NCI-H345 treated with DMSO at 0.1 percent for 48 hours (cell line): ENCODE data around the gene ZIC5.

ENCODE experiments used
- DNase-seq: peaks from one replicate; lab custom pipeline; 2025; ENCODE audit not compliant: unreplicated experiment; lab: John Stamatoyannopoulos, UW

The ZIC5 gene

DNA sequence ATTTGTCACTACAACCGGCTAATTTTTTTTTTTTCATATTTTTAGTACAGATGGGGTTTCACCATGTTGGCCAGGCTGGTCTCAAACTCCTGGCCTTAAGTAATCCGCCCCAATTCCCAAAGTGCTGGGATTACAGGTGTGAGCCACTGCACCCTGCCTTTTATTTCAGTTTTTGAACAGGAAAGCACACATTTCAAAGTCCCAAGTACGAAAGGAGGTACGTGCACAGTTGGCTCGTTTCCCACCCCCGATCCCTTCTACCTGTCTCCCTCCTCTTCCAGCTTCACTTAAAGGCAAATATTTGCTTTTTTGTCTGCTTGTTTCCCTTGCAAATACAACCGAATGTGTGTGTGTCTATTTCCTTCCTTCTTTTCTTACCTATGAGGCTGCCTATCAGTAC is 30.5 kb downstream of the ZIC5 start:
- no peak for DNase-seq

DNA sequence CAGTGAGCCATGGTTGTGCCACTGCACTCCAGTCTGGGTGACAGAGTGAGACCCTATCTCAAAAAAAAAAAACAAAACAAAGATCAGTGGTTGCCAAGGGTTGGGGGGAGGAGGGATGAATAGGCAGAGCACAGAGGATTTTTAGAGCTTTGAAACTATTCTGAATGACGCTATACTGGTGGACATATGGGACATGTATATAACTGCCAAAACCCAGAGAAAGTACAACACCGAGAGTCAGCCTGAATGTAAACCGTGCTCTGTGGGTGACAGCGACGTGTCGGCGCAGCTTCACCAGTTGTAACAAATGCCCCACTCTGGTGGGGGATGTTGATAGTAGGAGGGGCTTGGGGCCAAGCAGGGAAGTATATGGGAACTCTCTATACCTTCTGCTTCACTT is 32.9 kb downstream of the ZIC5 start:
- no peak for DNase-seq

DNA sequence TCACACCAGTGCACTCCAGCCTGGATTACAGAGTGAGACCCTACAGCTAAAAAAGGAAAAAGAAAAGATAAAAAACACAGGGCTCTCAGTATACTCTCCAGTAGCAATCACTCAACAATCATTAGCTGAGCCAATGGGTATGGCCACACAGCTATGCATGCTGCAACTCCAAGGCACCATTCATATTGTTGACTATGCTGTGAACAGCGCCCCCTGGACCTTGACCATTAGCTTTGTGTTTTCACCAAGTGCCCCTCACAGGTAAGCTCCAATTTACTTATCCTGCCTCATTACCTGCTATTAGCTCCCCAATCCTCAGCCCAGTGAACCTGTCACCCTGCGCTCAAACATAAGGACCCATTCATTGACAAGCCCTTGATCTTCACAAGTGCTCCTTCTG is 35.8 kb downstream of the ZIC5 start:
- DNase-seq: no peak

DNA sequence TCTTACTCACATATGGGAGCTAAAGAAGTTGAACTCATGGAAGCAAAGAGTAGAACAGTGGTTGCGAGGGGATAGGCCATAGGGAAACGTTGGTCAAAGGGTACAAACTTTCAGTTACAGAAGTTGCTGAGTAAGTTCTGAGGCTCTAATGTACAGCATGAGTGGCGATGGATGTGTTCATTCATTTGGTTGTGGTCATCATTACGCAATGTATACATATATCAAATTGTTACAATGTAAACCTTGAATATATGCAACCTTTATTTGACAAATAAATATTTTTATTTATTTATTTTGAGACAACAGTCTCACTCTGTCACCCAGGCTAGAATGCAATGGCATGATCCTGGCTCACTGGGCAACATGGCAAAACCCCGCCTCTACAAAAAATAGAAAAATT is 38.7 kb downstream of the ZIC5 start:
- DNase-seq: no peak

DNA sequence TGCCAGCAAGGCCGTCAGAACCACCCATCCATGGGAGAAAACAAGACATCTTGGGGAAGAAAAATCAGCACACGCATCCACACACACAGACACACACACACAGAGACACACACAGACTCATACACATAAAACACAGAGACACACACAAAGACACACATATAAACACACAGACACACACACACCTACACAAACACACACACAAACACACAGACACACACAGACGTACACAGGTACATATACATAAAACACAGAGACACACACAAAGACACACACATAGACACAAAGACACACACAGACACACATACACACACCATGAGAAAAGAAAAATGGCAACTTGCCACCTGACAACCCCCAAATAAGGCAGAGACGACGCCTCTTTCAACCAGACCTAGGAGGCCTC is 40.6 kb downstream of the ZIC5 start:
- DNase-seq: no peak

DNA sequence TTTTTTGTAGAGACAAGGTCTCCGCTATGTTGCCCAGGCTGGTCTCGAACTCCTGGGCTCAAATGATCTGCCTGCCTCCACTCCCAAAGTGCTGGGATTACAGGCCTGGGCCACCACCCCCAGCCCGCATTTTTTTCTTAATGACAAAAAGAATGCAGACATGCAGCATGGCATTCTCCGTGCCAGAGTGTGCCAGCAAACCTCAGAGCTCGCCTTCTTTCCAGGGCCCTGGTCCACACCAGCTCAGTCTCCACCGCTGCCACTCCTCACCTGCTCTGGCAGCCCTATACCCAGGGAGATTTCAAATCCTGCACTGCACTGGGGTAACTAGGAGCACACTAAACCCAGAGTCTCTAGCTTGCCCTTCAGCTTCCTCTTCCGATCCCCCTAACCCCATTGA is 41.7 kb downstream of the ZIC5 start:
- DNase-seq: no peak

DNA sequence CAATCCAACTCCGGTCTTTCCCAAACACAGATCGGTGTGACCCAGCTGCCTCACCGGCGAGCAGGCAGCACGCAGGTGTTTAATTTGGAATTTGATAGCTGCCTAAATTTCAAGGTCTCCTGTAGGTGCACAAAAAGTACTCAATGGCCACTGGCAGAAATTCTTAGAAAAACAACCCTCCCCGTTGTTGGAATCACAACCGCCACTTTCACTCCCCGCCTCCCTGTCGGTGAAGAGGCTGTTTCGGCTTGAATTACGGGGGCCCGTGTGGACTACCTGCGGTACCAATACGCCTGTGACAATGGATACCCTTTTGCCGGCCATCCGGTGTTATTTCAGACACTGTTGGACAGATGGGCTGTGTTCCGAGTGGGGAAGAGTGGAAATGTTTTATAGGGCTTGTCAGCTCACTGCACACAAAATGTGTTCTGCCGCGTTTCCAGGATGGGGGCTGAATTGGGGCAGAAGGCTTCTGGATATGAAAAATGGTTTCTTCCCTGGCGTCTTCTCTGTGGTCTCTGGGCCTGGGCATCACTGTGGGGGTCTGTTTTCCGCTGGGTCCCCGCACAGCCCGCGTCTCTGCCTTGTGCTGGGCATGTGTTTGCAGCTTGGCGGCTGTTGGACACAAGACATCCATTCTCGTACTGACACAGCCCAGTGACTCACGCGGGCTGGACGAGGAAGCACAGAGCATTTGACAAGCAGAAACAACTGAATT is 45.4 kb downstream of the ZIC5 start:
- no peak for DNase-seq

DNA sequence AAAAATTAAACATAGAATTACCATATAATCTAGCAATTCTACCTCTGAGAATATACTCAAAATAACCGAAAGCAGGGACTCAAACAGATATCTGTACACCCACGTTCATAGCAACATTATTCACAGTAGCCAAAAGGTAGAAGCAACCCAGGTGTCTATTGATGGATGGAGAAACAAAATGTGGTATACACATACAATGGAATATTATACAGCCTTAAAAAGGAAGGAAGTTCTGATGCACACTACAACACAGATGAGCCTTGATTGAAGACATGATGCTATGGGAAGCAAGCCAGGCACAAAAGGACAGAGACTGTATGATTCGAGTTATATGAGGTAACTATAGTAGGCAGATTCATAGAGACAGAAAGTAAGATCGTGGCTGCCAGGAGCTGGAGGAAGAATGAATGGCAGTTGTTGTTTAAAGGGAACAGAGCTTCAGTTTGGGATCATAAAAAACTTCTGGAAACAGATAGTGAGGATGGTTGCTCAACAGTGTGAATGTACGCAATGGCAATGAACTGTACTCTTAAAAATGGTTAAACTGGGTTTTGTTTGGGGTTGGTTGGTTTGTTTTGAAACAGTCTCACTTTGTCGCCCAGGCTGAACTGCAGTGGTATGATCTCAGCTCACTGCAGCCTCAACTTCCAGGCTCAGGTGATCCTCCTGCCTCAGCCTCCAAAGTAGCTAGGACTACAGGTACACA is 47.5 kb downstream of the ZIC5 start:
- DNase-seq: no peak

DNA sequence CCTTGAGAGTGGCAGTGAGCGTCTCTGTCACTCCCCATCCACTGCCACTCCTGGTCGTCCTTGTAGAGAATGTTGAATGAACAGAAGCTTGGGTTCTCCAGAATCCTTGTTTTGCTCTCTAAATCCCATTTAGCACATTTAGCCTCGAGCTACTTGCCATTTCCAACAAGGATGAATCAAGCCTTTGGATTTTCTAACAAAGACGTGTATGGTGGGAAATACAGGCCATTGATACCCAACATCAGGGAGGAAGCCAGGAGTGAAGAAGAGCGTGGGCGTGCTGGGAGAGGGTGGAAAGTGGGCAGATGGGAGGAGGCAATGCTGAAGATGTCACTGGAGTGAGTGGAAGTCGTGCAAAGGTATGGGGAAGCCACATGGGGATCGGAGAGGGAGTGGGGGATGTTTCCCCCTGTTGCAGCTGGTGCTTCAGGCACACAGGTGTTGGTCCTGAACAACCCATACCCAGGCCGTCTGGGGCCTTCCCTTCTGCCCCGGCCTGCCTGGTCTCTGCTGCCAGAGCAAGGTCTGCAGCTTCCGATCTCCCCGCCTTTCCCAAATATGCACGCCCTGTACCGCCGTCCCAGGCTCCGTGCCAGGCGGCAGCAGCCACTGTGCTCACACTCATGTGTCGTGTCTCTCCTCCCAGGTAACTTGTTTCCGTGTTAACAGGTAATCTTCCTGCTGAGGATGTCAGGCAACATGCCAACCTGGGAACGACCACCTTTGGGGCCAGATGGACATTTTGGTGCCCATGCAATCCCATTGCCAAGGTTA is 48.7 kb downstream of the ZIC5 start:
- no peak for DNase-seq

DNA sequence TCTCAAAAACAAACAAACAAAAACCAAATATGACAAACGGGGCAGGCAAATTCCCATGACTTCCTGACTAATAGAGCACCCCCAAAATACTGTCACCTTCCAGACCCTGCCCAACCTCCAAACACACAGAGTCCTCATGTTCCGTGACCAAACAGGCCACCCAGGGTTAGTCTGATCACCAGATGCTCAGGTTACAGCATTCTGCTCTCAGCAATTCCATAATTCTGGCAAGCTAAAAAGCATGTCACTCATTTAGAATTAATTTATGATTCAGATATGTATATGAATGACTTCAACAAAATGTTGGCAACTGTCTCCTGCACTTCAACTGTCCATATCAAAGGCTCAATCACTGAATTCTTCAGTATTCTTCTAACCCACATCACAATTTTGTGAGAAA is 52.4 kb downstream of the ZIC5 start:
- DNase-seq: no peak

DNA sequence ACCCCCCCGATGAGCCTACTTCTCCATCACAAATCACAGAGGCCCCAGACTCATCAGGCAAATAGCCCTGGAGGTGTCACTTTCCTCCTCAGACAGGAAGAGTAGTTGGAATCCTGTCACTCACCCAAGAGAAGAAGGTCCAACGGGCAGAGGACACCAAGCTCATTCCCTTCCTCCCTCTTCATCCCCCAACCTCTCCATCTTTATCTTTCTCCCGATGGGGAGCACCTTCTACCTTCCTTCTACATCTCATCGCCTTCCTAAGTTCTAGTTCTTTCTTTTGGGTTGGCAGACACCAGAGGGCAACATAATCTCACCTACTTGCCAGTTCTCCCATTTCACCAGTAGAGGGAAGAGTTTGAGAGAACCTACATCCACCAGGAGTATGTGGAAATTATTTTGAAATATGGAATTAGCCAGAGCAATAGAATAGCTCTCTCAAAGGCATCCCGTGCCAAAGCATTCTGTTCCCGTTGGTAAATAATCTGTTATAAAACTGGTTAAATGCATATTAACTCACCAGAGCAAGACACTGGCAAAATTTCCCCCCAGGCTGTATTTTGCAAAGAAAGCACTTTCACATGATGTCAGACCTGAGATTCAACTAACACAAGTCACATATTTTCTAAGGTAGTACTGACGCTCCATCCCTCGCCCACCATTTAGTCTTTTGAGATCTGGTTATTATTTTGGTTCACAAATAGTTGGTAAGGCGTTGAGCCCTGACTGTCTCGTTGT is 55.0 kb downstream of the ZIC5 start:
- DNase-seq: no peak

DNA sequence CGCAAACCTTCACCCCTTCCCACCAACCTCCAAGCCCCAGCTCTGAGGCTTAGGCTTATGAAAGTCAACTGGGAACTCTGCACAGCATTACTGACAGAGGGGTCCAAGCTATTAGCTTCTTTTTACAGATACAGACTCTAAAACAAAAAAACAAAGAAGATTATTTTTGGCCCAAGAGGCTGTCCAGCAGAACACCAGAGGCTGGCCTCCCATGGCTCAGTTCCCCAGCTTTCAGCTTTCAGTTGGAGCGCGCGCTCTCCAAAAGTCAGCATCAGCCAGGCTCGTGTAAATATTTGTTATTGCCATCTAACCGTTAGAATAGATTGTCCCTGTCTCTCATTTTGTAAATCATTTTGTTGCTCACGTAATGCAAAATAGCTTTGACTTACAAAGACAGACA is 58.4 kb downstream of the ZIC5 start:
- no peak for DNase-seq
